ENCODE measurements around the gene UBL4B.
"Not testable (repeated sequence)": the region's sequence is repeated elsewhere in the genome, so short reads cannot be mapped to it uniquely, and the experiment has no call there.

Gene UBL4B, protein sequence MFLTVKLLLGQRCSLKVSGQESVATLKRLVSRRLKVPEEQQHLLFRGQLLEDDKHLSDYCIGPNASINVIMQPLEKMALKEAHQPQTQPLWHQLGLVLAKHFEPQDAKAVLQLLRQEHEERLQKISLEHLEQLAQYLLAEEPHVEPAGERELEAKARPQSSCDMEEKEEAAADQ

DNA sequence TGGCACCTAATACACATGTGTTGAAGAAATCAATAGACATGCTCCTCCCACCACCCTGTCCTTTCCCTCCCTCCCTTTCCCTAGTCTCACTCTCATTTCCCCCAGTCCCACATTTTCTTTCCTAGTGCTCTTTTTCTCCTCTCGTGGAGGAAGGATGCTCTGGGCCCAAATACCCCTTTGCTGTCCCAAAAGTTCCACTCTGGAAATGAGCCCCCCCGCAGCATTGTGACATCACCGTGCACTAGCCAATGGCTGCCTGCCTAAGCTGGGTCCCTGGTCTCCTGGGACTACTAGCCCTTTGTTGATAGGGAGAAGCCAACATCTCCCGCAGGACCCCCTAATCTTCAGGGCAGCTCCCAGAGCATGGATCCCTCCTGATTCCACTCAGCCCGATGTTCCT is at the start of gene UBL4B:
Gene UBL4B (plus strand): TSS at position 301 of the 400 bp plus-strand sequence. CDS start 92 bp downstream, at position 393.
- DNase-seq (ENCODE audit: low spot score): no peak

DNA sequence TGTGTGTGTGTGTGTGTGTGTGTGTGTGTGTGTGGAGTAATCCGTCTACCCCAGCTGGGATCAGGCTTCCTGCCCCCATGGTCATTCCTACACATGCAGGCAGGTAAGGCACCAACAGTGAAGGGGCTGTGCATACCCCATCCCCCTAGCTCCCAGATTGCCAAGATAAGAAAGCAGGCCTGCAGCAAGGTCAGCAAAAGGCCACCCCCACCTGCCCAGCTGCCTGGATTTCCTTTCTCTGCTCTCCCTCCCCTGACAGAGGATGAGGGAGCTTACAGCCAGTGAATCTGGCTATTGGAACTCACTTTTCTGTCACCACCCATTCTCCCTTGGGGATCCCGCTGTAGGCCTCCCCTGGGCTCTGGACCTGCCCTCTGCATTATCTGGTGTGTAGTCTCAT is 49.6 kb upstream of the UBL4B start:
- DNase-seq (ENCODE audit: low spot score): no peak

- no peak for DNase-seq (ENCODE audit: low spot score)
Measured at GRCh38 chr1:110063781-110064180, 48.5 kb upstream of the UBL4B start.

- no peak for DNase-seq (ENCODE audit: low spot score)
Measured at GRCh38 chr1:110064576-110065337, 47.5 kb upstream of the UBL4B start.

DNA sequence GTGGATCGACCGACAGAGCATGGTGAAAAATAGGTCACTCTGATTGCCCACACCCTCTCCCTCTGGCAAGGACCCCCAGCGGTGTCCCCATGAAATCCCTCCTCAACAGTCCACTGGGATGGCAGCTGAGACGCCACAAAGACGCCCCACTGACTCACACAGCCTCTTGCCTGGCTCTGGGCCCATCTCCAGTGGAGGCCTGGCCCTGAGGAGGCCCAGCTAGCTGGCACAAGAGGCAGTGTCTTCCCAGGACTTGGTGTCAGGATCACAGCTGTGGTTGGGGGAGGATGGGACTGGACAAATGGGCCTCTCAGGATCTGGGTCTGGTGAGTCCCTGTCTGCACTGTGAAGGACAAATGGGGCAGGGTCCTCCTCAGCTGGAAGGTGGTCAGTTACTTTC is 46.4 kb upstream of the UBL4B start:
- DNase-seq (ENCODE audit: low spot score): no peak

GRCh38 chr1:110067479-110067892 is 44.8 kb upstream of the UBL4B start:
- DNase-seq (ENCODE audit: low spot score): no peak

GRCh38 chr1:110067893-110068645 is 44.2 kb upstream of the UBL4B start:
- no peak for DNase-seq (ENCODE audit: low spot score)

DNA sequence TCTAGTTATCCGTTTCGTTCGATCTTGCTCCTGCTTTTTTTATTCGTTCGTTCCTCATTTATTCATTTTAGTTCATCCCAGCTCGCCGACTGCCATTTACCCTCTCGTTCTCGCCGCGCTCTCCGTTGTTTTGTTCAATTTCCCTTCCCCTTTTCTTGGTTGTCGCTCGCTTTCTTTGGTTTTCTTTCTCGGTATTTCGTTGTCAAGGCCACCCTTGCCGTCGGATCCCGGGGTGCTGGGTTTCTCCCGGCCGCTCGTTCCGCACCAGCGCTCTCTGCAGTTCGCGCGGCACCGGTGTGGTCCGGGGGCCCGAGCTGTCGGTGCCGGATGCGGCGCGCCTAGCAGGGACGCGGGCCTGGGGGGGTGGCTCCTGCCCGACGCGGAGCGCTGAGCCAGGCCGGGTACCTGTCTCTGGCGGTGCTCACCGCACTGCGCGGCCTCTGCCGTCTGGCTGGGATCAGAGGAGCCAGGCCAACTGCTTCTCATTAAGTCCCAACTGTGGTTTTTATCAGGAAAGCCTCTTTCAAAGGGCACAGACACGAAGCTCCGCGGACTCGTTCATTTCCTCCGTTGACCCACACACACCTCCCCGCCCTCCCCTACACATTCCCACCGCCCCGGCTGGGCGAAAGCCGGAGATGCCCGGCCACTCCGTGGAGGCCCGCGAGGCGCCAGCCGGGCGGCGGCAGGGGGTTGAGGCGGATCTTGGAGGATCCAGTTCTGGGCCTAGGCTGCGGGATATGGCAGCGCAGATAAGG is 43.4 kb upstream of the UBL4B start:
- no peak for DNase-seq (ENCODE audit: low spot score)

GRCh38 chr1:110069404-110070281 is 42.6 kb upstream of the UBL4B start:
- DNase-seq (ENCODE audit: low spot score): no peak

GRCh38 chr1:110070282-110070669 is 42.0 kb upstream of the UBL4B start:
- DNase-seq (ENCODE audit: low spot score): no peak

- no peak for DNase-seq (ENCODE audit: low spot score)
Measured at GRCh38 chr1:110070671-110071242, 41.5 kb upstream of the UBL4B start, which contains the start of gene ALX3. Gene ALX3 (minus strand): TSS chr1:110070672. CDS start chr1:110070612, 60 bp downstream.

DNA sequence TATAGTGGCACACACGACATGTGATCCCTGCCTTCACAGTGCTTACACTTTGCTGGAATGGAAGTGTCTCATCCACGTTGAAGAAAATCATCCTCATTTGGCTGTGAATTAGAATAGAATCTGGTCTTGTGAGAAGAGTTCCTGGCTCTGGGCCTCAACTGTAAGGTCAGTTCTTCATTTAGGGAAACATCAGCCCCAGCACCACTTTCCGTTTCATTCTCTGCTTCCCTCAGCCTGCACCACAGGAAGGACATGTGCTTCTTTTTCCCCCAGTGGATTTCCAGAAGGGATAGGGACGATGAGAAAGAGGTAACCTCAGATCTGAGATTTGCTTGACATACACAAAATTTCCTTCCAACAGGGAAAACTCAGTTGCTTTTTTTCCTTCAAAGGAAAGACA is 38.1 kb upstream of the UBL4B start:
- DNase-seq (ENCODE audit: low spot score): no peak

DNA sequence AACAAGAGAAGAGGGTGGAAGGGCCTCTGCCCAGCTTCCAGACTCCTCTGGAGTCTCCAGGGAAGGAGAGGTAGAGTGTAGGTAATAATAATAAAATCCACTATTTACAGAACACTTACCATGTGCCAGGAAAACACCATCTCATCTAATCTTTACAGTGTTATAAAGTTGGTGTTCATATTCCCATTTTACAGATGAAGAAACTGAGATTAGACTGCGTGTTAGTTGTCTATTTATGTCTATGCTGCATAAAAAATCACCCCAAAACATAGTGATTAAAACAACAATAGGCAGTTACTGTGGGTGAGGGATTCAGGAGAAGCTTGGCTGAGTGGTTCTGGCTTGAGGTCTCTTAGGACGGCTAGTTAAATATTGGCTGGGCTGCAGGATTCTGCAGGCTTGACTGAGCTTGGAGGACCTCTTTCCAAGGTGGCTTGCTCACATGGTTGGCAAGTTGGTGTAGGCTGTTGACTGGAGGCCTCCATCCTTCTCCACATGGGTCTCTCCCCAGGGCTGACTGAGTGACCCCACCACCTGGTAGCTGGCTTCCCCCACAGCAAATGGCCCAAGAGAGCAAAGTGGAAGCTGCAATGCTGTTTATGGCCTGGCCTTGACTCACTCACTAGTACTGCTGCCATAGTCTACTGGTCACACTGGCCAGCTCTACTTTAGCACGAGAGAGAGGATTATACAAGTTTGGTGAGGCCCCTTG is 35.3 kb upstream of the UBL4B start:
- DNase-seq (ENCODE audit: low spot score): no peak

DNA sequence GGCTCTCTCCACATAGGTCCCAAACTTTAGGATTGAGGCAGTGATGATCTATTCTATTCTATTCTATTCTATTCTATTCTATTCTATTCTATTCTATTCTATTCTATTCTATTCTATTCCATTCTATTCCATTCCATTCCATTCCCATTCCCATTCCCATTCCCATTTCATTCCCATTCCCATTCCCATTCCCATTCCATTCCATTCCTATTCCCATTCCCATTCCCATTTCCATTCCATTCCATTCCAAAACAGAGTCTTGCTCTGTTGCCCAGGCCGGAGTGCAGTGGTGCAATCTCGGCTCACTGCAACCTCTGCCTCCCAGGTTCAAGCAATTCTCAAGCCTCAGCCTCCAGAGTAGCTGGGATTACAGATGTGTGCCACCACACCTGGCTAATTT is 32.2 kb upstream of the UBL4B start:
- not testable (repeated sequence) for DNase-seq (ENCODE audit: low spot score)

DNA sequence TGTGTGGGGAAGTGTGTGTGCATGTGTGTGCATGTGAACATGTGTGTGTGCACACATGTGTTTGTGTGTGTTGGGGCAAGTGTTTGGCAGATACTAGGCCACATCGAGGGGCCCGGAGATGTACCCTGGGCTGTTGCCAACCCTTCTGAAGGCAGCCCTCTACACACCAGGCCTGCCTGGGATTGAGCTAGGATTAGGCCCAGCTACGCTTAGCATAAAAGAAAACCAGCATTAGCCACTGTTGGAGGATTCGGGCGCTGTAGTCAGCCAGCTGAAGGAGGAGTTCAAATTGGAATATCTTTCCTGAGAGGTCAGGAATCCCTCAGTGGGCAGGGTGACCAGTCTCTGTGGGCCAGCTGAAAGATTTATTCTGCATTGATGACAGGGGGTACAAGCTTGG is 31.2 kb upstream of the UBL4B start:
- DNase-seq (ENCODE audit: low spot score): no peak

- no peak for DNase-seq (ENCODE audit: low spot score)
Measured at GRCh38 chr1:110082477-110082876, 29.8 kb upstream of the UBL4B start.

- peak; percentile 43 for DNase-seq (ENCODE audit: low spot score)
Measured at GRCh38 chr1:110083061-110083865, 29.0 kb upstream of the UBL4B start.

GRCh38 chr1:110083866-110084226 is 28.4 kb upstream of the UBL4B start:
- peak; percentile 46 for DNase-seq (ENCODE audit: low spot score)

Measured in GM03348 (cell line).